ENCODE results near the gene DISP1.

DNA sequence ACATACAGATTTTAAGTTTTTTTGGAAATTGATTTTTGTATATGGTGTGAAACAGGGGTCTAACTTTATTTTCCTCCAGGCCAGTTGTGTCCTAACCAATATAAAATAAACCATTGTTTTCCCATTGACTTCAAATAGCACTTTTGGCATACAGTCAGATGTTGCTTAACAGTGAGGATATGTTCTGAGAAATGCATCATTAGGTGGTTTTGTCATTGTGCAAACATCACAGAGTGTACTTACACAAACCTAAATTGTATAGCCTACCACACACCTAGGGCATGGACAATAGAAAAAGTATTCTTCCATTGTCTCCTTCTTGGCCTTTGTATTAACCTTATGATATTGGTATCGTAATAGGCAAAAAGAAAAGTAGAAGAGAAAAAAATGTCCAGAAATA, 37.4 kb upstream of the DISP1 start:
- TF ChIP-seq EZH2 (IDR thresholded peaks at IDR 0.05; ENCODE audit: insufficient read depth, poor library complexity, severe bottlenecking) (no peak), EZH2phosphoT487 (IDR thresholded peaks at IDR 0.05; ENCODE audit: insufficient read depth, low read depth) (no peak)

Measured in GM23248 (cell line).